NCI-H774 (cell line): ENCODE results near the gene PRRC2C.
"Not testable (repeated sequence)": the region's sequence is repeated elsewhere in the genome, so short reads cannot be mapped to it uniquely, and the experiment has no call there.

Experiments used
- DNase-seq: peaks from one replicate; lab custom pipeline; 2025; lab: John Stamatoyannopoulos, UW

PRRC2C gene

DNA sequence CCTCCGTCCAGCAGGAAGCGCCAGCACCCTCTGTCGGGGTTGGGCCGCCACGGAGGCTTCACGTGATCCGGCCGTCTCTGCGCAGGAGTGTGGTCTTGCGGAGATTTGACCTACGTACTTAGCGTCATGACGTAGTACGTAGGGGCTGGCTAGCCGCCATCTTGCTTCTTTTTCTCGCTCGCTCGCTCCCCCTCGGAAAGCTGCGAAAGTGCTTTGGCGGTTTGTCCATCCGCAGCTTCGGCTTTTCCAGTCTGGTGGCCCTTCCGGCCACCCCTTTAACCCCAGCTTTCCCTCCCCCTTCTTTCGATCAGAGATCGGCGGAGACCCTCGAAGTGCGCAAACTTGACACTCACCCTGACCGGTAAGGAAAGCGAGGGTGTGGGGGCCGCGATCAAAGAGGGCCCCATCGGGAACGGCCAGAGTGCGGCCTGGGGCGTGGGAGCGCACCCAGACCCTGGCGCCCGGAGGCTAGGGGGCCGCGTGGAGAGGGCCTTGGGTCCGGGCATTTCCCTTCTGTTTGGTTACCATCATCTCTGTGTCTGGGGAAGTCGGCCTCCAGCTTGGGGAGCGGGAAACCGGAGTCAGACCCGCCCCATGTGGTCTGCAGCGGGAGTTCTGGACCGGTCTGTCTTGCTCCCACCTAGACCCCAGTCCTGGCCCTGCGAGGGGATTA is at the start of gene PRRC2C:
TSS of gene PRRC2C (plus strand) at position 156 of the 673 bp plus-strand sequence. CDS start 26,559 bp downstream, outside the sequence.
- peak; percentile 97 for DNase-seq

DNA sequence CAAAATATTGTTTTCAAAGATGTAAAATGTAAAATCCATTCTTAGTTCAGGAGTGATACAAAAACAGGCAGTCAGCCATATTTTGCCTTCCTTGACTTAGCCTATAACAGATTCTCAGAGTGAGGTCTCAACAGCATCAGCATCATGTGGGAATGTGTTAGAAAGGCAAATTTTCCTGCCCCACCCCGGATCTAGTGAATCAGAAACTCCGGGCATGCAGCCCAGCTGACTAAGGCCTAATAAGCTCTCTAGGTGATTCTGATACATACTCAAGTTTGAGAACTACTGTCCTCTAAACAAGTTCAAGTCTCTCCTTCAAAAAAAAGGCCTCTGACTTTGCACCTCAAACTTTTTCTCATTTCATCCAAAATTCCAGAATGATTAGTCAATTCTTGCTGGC is 46.9 kb upstream of the PRRC2C start:
- DNase-seq = no peak

DNA sequence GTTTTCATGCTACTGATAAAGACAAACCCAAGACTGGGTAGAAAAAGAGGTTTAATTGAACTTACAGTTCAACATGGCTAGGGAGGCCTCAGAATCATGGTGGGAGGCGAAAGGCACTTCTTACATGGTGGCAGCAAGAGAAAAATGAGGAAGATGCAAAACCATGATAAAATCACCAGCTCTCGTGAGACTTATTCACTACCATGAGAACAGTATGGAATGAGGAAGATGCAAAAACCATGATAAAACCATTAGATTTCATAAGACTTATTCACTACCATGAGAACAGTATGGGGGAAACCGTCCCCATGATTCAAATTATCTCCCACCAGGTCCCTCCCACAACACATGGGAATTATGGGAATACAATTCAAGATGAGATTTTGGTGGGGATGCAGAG is 45.1 kb upstream of the PRRC2C start:
- DNase-seq = not testable (repeated sequence)

DNA sequence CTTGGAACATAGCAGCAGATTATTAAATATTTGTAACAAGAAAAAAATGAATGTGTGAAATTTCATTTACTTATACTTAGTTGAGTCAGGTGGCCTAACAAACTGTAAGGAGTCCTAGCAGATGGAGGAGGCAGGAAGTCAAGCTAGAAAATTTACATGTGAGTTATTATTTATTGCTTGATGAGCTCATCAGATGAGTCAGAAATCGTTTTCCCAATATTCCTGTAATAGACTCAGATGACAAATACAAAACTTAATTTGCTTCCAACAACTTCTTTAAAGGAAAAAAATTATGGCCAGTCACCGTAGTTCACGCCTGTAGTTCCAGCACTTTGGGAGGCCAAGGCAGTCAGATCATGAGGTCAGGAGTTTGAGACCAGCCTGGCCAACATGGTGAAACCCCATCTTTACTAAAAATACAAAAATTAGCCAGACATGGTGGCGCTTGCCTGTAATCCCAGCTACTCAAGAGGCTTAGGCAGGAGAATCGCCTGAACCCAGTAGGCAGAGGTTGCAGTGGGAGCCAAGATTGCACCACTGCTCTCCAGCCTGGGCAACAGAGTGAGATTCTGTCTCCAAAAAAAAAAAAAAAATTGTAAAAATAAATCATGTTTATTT is 43.9 kb upstream of the PRRC2C start:
- DNase-seq = not testable (repeated sequence)

DNA sequence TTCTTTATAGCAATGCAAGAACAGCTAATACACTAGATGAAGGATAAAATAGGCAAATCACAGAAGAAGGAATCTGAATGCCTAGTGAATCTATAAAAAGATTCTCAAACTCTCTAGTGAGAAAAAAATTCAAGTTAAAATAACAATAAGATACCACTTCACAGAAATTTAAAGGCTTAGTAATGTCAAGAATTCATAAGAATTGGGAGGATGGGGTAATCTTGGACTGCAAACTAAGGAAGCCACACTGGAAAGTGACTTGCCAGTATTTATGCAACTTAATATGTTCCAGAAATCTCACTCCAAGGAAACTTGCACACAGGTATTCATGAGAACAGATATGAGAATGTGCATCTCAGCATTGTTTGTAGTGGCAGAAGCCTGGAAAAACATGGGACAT is 38.9 kb upstream of the PRRC2C start:
- DNase-seq = no peak

DNA sequence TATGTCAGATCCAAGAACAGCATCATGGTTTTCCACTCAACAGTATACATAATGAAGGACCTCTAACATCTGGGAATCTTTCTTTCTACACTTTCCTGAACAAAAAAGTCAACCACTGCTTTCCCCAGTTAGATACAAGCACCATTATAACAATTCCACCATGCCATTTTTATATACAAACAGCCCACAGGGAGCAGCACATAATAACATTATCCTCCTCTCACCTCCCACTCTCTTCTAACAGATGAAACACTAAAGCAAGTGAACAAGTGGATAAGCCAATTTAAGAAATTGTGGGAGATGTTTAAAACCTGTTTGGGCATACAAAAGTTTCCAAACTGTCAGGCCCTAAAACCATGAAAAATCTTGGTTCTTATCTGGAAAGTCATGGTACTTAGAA is 29.4 kb upstream of the PRRC2C start:
- DNase-seq = no peak

DNA sequence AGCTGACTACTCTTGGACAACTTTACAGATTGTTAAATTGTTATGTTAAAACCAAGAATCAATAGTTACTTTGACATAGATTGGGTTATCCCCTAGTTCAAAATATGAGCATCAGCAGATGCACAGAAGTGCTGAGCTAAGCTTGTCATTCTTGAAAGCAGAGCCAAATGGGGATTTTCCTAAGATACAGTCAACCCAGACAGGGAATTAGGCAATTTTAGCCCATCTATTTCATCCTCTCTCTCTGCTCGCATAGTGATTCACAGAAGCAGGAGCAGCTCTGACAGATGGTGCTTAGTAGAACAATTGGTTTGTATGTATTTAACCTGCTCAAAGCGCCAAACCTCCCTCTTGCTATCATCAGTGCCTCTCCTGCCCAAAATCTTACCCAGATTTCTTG is 27.9 kb upstream of the PRRC2C start:
- no peak for DNase-seq

DNA sequence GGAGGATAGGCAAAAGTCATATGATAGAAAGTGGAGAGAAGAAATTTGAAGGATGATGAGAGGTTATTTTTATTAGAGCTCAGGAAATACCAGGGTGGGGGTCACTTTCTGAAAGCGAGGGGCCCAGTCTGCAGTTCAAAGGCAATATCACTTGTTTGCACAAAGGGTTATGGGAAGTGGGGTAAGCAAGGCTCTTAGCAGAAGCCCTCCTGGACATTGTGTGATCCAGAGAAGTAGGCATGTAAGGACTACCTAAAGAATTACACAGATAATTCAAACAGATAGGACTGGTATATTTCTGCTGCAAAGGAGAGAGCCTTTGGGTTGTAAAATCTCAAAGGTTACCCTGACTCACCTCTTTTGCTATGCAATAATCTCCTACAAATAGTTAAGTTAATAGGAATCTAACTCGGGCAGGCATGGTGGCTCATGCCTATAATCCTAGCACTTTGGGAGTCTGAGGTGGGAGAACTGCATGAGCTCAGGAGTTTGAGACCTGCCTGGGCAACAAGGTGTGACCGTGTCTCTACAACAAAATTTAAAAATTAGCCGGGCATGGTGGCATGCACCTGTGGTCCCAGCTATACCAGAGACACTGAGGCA is 25.2 kb upstream of the PRRC2C start:
- no peak for DNase-seq

DNA sequence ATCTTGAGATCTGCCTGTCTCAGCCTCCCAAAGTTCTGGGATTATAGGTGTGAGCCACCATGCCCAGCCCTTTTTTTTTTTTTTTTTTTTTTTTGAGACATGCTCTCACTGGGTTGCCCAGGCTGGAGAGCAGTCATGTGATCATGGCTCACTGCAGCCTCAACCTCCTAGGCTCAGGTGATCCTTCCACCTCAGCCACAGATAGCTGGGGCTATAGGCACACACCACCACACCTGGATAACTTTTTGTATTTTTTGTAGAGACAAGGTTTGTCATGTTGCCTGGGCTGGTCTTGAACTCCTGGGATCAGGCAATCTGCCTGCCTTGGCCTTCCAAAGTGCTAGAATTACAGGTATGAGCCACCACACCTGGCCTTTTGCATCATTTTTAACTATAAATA is 17.7 kb upstream of the PRRC2C start:
- DNase-seq = no peak

DNA sequence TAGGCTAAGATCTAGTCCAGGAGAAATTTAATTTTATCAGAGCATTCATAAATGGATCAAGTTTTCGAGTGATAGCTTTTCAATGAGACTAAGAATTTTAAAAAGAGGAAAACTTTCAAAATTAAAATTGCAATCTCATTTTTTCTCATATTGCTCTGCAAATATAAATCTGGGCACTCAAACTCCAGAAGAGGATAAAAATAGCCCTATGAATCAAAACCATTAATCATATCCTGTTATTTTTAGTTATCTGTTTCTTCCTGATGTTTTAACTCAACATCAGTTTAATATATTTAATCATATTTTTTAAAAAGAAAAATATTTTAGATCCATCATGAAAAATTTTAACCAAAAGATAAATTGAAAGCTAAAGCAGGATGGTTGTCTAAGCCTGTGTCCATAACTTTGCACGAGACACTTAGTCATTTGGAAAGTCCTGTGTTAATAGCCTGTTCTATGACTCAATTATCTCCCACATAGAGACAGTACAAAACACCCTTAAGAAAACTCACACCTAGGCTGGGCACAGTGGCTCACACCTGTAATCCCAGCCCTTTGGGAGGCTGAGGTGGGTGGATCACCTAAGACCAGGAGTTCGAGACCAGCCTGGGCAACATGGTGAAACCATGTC is 17.1 kb upstream of the PRRC2C start:
- DNase-seq = no peak

DNA sequence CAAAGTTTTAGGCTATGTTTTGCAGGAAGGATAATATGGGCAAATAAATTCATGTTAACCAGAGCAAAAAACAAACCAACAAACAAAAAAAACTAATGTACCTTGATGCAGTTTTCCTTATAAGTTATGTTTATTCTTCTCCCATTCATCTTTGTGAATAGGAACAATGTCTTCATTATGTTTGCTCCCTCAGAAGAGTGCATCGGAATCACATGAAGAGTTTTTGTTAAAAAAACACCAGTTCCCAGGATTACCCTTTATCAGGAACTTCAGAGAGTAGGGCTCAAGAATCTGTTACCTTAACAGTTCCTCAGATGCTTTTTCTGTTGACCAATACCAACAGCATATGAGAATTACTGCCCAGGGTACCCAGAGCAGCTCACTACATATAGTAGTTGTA is 14.6 kb upstream of the PRRC2C start:
- DNase-seq = no peak

DNA sequence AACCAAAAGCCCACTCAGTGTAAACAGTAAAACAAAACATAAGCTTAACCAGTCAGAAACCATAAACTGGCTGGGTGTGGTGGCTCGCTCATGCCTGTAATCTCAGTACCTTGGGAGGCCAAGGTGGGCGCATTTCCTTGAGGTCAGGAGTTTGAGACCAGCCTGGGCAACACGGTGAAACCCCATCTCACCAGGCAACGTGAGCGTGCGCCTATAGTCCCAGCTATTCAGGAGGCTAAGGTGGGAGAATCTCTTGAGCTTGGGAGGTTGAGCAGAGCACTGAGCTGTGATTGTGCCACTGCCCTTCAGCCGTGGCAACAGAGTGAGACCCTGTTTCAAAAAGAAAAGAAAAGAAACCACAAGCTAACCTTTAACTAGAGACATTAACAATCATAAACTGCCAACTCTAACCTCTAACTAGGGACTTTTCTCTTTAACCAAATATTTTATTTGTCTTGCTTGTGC is 13.1 kb upstream of the PRRC2C start:
- no peak for DNase-seq

DNA sequence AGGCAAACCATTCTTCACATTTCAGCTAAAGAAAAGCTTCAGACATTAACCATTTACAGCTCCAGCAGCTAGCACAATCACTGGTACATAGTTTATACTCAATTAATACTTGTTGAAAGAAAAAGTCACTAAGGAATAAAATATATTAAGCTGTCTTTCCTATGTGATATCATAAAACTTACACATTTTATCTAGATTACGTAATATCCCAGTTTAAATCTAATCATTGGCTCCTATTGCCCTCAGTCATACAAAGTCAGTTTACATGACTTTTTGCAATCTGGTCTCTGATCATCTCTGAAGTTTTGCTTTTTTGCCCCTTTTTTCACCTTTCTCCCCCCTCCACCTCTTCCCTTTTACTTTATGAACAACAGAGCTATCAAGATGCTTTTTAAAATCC is 8.5 kb upstream of the PRRC2C start:
- DNase-seq = no peak

DNA sequence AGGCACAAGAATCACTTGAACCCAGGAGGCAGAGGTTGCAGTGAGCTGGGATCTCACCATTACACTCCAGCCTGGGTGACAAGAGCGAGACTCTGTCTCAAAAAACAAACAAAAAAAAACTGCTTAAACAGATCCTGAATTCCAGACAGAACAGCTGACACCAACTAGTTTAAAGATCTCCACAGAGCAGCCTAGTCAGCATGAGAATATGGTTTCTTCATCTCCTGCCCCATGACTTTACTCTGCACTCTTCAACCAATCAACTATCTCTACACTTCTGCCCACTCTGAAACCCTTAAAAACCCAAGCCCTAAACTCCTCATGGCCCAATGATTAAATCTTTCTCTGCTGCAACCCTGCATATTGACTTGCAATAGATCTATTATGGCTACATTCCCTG is 7.5 kb upstream of the PRRC2C start:
- DNase-seq = no peak

DNA sequence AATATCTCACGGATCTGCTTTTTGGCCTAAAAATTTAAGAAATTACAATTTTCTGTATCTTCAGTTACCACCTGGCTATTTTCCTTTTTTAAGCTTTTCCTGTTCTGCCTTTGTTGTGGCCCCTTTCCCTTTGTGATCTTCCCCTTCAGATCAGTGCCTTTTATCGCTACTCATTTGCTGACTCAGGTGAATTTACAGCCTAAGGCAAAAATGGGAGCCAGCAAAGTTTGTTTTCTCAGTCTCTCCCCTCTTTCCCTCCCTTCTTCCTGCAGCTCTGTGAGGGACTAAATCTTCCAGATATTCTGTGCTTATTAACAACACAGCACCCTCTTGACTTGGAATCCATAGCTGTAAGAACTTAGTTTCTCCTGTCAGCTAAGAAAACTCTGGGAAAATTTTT is 5.3 kb upstream of the PRRC2C start:
- no peak for DNase-seq

DNA sequence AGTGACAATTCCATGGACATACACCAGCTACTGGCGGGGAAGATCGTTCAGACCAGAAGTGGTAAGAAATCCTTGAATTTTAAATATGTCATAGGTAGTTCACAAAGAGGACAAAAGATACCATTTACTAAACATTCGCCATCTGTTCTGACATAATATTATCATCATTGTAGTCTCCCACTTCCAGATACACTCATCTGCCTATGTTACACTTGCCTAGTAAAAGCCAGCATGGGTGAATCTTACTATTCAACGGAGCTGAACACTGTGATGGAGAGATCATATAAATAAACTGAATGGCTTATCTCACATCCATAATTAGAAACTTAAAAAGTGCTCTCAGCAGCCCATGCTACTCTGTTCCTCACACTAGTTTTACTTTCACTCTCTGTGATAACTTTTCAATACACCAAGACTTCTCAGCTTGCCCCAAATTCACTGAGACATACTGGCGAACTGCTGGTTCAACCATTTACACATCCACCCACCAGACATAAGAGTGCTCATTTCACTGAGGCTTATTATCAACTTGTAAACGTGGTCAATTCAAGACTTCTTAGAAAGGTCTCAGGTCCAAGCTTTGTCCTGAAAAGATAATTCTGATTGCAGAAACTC is 463 bp upstream of the PRRC2C start:
- DNase-seq = no peak

DNA sequence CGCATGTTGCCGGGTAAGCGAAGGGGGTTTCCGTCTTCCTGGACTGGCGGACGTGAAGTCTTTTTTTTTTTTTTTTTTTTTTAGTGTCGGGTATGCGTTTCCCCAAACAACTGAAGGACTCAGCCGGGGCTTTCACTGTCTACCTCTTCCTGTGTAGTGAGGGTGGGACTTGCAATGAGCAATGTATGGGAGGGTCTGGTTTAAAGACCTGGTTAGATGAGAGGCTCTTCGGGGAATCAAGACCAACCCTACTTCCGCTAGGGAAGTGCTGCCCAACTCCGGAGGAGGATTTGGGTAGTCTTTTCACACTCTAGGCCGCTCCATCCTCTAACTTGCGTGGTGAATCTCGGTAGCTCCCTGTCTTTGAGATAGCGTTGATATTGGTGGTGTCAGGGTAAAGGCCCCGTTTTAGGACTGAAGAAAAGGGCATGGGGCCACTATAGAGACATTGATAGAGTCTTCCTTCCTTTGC is 754 bp downstream of the PRRC2C start:
- DNase-seq = peak; percentile 34

DNA sequence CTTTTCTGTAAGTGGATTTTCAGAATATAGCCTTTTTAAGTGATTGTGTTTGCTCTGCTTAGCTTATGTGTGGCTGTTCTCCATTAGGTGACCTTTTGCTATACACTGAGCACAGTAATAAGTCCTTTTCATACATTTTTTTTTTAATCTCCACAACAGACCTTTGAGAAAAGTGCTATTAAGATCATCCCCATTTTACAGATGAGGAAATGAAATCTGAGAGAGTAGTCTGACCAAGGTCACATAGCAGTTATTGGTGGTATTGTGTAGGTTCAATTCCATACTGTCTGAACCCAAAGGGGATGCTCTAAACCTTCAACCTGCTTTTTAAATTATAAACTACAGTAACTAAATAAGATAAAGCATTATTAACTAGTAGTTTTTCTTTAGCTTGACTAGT is 1.7 kb downstream of the PRRC2C start:
- no peak for DNase-seq

DNA sequence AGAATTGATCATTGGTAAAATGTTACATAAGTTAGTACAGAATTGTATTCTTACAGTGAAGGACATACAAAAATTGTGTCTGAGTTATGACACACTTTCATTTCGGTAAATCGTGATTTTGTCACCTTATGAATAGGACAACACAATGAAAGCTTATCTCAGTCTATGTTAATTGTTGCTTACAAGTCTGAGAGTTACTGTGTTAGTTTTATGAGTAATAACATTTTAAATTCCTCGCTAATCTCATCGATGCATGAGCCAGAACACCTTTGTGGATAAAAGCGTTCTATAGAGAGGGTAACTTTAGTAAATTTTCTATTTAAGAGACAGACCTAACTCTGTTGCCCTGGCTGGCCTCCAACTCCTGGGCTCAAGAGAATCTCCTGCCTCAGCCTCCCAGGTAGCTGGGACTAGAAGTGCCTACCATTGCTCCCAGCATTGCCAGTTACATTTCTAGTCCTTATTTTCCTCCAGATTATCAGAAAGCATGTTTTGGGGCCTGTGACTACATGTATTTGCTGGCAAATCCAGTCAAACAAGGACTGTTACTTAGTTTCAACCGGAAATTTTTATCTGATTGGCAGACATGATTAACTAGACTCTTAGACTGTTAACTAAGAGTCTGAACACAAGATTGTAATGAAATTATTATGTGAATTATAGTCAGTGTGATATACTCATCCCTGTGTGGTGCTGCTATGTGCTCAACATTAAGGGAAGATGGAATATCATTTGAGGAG is 3.0 kb downstream of the PRRC2C start:
- no peak for DNase-seq

DNA sequence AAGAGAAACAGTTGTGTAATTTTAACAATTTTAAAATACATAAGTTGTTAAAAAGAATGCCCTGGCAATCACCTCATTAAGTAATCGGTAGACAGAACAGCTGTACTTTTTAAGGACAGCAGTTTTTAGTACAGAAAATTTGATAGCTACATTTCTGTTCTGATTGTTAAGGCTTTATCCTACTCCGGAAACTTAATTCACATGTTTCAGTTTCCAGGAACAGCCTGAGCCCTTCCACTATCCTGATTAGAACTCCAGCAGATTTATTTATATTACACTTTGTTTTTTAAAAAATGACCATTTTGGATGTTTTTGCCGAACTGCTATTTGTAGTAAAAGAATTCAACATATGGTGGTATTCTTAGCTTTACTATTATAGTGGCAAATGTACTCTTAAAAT is 8.7 kb downstream of the PRRC2C start:
- DNase-seq = no peak

DNA sequence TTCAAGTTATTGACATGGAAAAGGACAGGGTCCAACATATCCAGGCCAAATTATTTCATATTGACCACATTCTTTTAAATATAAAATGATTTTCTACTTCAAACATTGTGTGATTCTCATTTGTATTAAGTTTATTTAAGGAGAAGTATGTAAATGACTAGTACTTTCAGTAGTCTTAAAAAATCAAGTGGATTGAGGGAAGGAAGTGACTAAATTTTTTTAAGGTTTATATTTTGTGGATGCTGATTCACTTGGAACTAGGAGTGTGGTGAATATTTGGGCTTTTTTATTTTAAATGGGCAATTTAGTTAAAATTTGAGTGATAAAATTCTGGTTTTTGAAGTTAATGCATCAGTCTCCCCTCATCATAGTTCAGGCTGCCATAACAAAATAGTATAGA is 10.1 kb downstream of the PRRC2C start:
- DNase-seq = no peak

DNA sequence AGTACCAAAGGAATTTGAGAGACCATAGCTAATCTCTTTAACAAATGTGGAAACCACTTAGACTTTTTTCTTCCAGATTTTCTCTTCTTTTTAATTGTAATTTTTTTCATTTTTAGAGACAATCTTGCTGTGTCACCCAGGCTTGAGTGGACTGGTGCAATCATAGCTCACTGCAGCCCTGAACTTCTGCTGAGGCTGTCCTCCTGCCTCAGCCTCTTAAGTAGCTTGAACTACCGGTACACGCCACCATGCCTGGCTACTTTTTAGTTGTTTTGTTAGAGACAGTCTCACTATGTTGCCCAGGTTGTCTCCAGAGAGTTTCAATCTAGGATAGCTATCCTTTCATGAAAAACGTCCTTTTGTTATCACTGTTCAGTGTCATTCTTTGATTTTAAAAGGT is 15.0 kb downstream of the PRRC2C start:
- DNase-seq = no peak
